GM21529 (cell line): ENCODE data around the gene ZDHHC9.
A peak's percentile ranks its signal among the peaks of the same experiment; 100 is the strongest.

Experiments used
- ATAC-seq: cut with Tn5 transposase; IDR thresholded peaks from one replicate; pipeline ENCODE4 v1.9.1; 2021; ENCODE audit not compliant: unreplicated experiment

ZDHHC9 gene

GRCh38 chrX:129823115-129823514, 20.6 kb downstream of the ZDHHC9 start:
- peak; percentile 72 for ATAC-seq

- ATAC-seq, result no peak
Measured at GRCh38 chrX:129818123-129818522, 25.6 kb downstream of the ZDHHC9 start.

- ATAC-seq, result no peak
Measured at GRCh38 chrX:129813662-129814368, 29.9 kb downstream of the ZDHHC9 start.

GRCh38 chrX:129808829-129809796, 34.6 kb downstream of the ZDHHC9 start:
- ATAC-seq, result no peak

- ATAC-seq, result no peak
Measured at GRCh38 chrX:129808158-129808828, 35.4 kb downstream of the ZDHHC9 start.

- no peak for ATAC-seq
Measured at GRCh38 chrX:129804806-129805205, 38.9 kb downstream of the ZDHHC9 start.

GRCh38 chrX:129802863-129803262, 40.8 kb downstream of the ZDHHC9 start:
- ATAC-seq, result no peak

- no peak for ATAC-seq
Measured at GRCh38 chrX:129800186-129800585, 43.5 kb downstream of the ZDHHC9 start.

GRCh38 chrX:129798888-129799287, 44.8 kb downstream of the ZDHHC9 start:
- no peak for ATAC-seq

GRCh38 chrX:129798456-129798855, 45.2 kb downstream of the ZDHHC9 start:
- ATAC-seq, result no peak

GRCh38 chrX:129797251-129797906, 46.3 kb downstream of the ZDHHC9 start:
- ATAC-seq, result no peak

GRCh38 chrX:129795584-129795983, 48.1 kb downstream of the ZDHHC9 start:
- no peak for ATAC-seq

- ATAC-seq, result no peak
Measured at GRCh38 chrX:129793604-129794191, 50.0 kb downstream of the ZDHHC9 start.

- ATAC-seq, result no peak
Measured at GRCh38 chrX:129792586-129793291, 50.9 kb downstream of the ZDHHC9 start.

- ATAC-seq, result no peak
Measured at GRCh38 chrX:129791961-129792570, 51.6 kb downstream of the ZDHHC9 start.

- no peak for ATAC-seq
Measured at GRCh38 chrX:129791336-129791735, 52.4 kb downstream of the ZDHHC9 start.

GRCh38 chrX:129790808-129791207, 52.9 kb downstream of the ZDHHC9 start:
- ATAC-seq, result no peak

GRCh38 chrX:129790146-129790545, 53.5 kb downstream of the ZDHHC9 start:
- ATAC-seq, result no peak

- ATAC-seq, result no peak
Measured at GRCh38 chrX:129788527-129788926, 55.2 kb downstream of the ZDHHC9 start.
